K562 (cell line): ENCODE measurements around the gene ALDH1A2. TPM values are rescaled to one million over a fixed set of nuclear protein-coding genes. Genes with fewer than 3 reads are reported as not detected.

Source experiments
- ATAC-seq: fragments of 200-7000 bp; cut with Tn5 transposase; 3 replicates; pipeline ENCODE4 v1.9.1; 2020; ENCODE audit warnings: moderate library complexity
- BruUV-seq: library from RNA; stranded (reverse); fragments of 400-500 nt; replicated peaks from 2 replicates; lab custom pipeline; 2021; lab: Mats Ljungman, UMichigan
- CTCF ChIA-PET: fragments of 300-600 bp; formaldehyde crosslinking; extraction: SDS; loops from one replicate; lab custom pipeline; 2021; ENCODE audit warnings: low intra/inter-chr PET ratio; lab: Yijun Ruan, JAX
- POLR2A ChIA-PET: fragments of 300-600, 350-650 bp; sonication (Branson Sonifier 250); formaldehyde crosslinking; extraction: SDS; loops from one replicate; lab custom pipeline; 2021; ENCODE audit warnings: antibody characterized with exemption, inconsistent platforms; lab: Yijun Ruan, JAX
- DNase-seq, 4 experiments: peaks; one replicate each; pipeline versions ENCODE4 v3.0.0 to v3.0.0-alpha.2; 2011 to 2018; ENCODE audit warnings: low spot score in 3 of 4, mixed read lengths in 3 of 4; ENCODE audit errors: extremely low read depth in 1 of 4
- FAIRE-seq: peaks from 2 replicates; lab custom pipeline; 2011; peaks lifted over from hg19 to GRCh38; lab: Jason Lieb, UNC
- H2AFZ ChIP-seq: 2 replicates; pipeline ENCODE4 v1.6.0; 2011; ENCODE audit warnings: low read depth, low read length, control low read depth, inconsistent platforms
- H3K27ac ChIP-seq: fragments of 200-600 bp; 3 replicates; pipeline ENCODE4 v1.8.0; 2011; ENCODE audit warnings: low read depth, mild to moderate bottlenecking, control low read depth, inconsistent platforms, low read length, moderate library complexity, mixed read lengths; ENCODE audit errors: extremely low read depth
- H3K27me3 ChIP-seq, 2 experiments: fragments of 300-600 bp in 1 of 2; 2 replicates in 1 of 2; 3 replicates in 1 of 2; pipeline versions ENCODE4 v1.6.0 to v1.8.0; 2011; ENCODE audit warnings: inconsistent platforms in 2 of 2, low read length in 2 of 2, mild to moderate bottlenecking in 1 of 2, mixed read lengths in 1 of 2, moderate library complexity in 1 of 2; ENCODE audit not compliant: control insufficient read depth in 2 of 2, insufficient read depth in 2 of 2
- H3K36me3 ChIP-seq: fragments of 300-600 bp; 3 replicates; pipeline ENCODE4 v1.8.0; 2011; ENCODE audit warnings: mild to moderate bottlenecking, low read length, inconsistent platforms; ENCODE audit not compliant: control insufficient read depth, insufficient read depth
- H3K4me1 ChIP-seq, 2 experiments: fragments of 200-600 bp in 1 of 2; replicated peaks in 1 of 2; 2 replicates in 1 of 2; 3 replicates in 1 of 2; pipeline versions ENCODE4 v1.5.1 to v1.8.0; 2011; ENCODE audit warnings: inconsistent platforms in 2 of 2, low read length in 2 of 2, mild to moderate bottlenecking in 1 of 2, mixed read lengths in 1 of 2, moderate library complexity in 1 of 2; ENCODE audit not compliant: control insufficient read depth in 2 of 2, insufficient read depth in 2 of 2
- H3K4me2 ChIP-seq: 2 replicates; pipeline ENCODE4 v1.6.1; 2011; ENCODE audit warnings: low read length, control low read depth, inconsistent platforms, mixed read lengths; ENCODE audit not compliant: insufficient read depth
- H3K4me3 ChIP-seq: fragments of 200-600 bp; sonication (generic), shearing (Covaris generic); 2 replicates; pipeline ENCODE4 v1.5.1; 2016; ENCODE audit warnings: control low read depth, inconsistent platforms
- H3K79me2 ChIP-seq: fragments of 200-600 bp; 3 replicates; pipeline ENCODE4 v1.8.0; 2011; ENCODE audit warnings: low read length, inconsistent platforms; ENCODE audit not compliant: control insufficient read depth, insufficient read depth
- H3K9ac ChIP-seq, 2 experiments: 2 replicates each; pipeline versions ENCODE4 v1.6.0 to v1.6.1; 2011; ENCODE audit warnings: low read depth in 2 of 2, low read length in 2 of 2, control low read depth in 1 of 2, inconsistent platforms in 1 of 2, mild to moderate bottlenecking in 1 of 2, mixed read lengths in 1 of 2; ENCODE audit not compliant: insufficient read depth in 1 of 2
- H3K9me1 ChIP-seq: one replicate; pipeline ENCODE4 v1.6.0; 2011; ENCODE audit warnings: inconsistent platforms, mild to moderate bottlenecking, low read length, moderate library complexity; ENCODE audit not compliant: control insufficient read depth, insufficient read depth
- H3K9me3 ChIP-seq: replicated peaks from 2 replicates; pipeline ENCODE4 v1.5.1; 2011; ENCODE audit warnings: low read depth, low read length, inconsistent platforms; ENCODE audit not compliant: control insufficient read depth, insufficient read depth
- H4K20me1 ChIP-seq: replicated peaks from 2 replicates; pipeline ENCODE4 v1.6.1; 2011; ENCODE audit warnings: low read length, inconsistent platforms, mixed read lengths; ENCODE audit not compliant: control insufficient read depth, insufficient read depth
- MED1 ChIP-seq: sonication (generic); formaldehyde crosslinking; IDR thresholded peaks from 2 replicates; pipeline ENCODE4 v1.8.1; 2023; ENCODE audit warnings: missing genetic modification reagents, borderline replicate concordance
- MEIS2 ChIP-seq: fragments of 450-650 bp; IDR thresholded peaks from 2 replicates; pipeline ENCODE4 v1.6.1; 2014; ENCODE audit warnings: mild to moderate bottlenecking; ENCODE audit not compliant: partially characterized antibody
- NBN ChIP-seq: fragments of 450-650 bp; IDR thresholded peaks from 2 replicates; pipeline ENCODE4 v1.6.1; 2016; ENCODE audit warnings: low read depth, mild to moderate bottlenecking
- ZNF165 ChIP-seq: fragments of 250-450 bp; sonication (Bioruptor Pico); IDR thresholded peaks from 2 replicates; pipeline ENCODE4 v1.4.0; 2020; ENCODE audit warnings: borderline replicate concordance
- ZNF354B ChIP-seq: fragments of 250-450 bp; sonication (Bioruptor Pico); IDR thresholded peaks from 2 replicates; pipeline ENCODE4 v1.4.0; 2020
- WGBS: fragments of 100-300 bp; shearing (Covaris generic); methylation state at CpG from one replicate; pipeline ENCODE4 v1.1.6; 2016; ENCODE audit warnings: low coverage, mixed read lengths; ENCODE audit not compliant: insufficient coverage; ENCODE audit errors: missing lambda C conversion rate; 5-methylcytosine and 5-hydroxymethylcytosine counted together
- in situ Hi-C: fragments of 300-500 bp; cut with MboI; formaldehyde crosslinking; loops from 4 replicates; pipeline ENCODE4 v1.15.0; 2018; ENCODE audit warnings: inconsistent platforms, mixed read lengths
- intact Hi-C: fragments of 100-400 bp; cut with micrococcal nuclease; formaldehyde crosslinking; loops from 2 replicates; pipeline ENCODE4 v1.14.2; 2022
- polyA plus RNA-seq, 8 experiments: library from polyadenylated mRNA; depleted of rRNA in 4 of 8; stranded (reverse) in 5 of 8; unstranded in 3 of 8; fragments of >200 nt; fragmentation: Nextera tagmentation in 2 of 8; fragmentation: Illumina TruSeq in 1 of 8; extraction: Ambion mirVana in 2 of 8; extraction: Trizol in 1 of 8; gene quantifications; 2 replicates each; pipeline versions ENCODE4 v1.2.1 to v1.2.3, GENCODE V29; 2011 to 2014; ENCODE audit warnings: inconsistent platforms in 1 of 8, missing spikeins in 1 of 8
- total RNA-seq, 7 experiments: library from RNA; depleted of rRNA in 6 of 7; stranded (reverse); fragments of >200 nt in 6 of 7; fragmentation: Illumina TruSeq in 2 of 7; extraction: Trizol in 2 of 7; gene quantifications; 2 replicates each; pipeline versions ENCODE4 v1.2.1 to v1.2.3, GENCODE V29; 2011 to 2021; ENCODE audit warnings: low replicate concordance in 1 of 7

The ALDH1A2 gene
- total and polyA plus RNA-seq, 9 of the 15 experiments (the other 6 are each of a cell fraction or from before 2014, with no cell fraction given) = 115 to 393 (median 333) TPM

- ATAC-seq (no peak), FAIRE-seq (no peak)
- H3K9me1 ChIP-seq = no peaks in the 10 kb centered on the region
- H3K4me1 ChIP-seq = peaks cover 0 to 50% of the 10 kb centered on the region in 2 experiments; a peak in 4 of 5 replicates
- peaks cover 31% of the 10 kb centered on the region; the same call in 2 of the 3 replicates for H3K36me3 ChIP-seq
- H4K20me1 ChIP-seq = 0 out of 2 replicates have a peak, but pooled peaks cover 4% of the 10 kb centered on the region
- peak overlapping the region; percentile 39; the same call in 1 of the 3 replicates for H3K27ac ChIP-seq
- H2AFZ ChIP-seq = no peak overlapping the region
- 11% methylated on average over 6 of the region's 6 CpGs for WGBS
- in situ Hi-C loops = no loop called here
- H3K4me3 ChIP-seq = no peak overlapping the region
- no peaks in the 10 kb centered on the region for H3K9me3 ChIP-seq
- H3K4me2 ChIP-seq = no peak overlapping the region
- CTCF ChIA-PET = no interaction called here
- peak; percentile 9 for TF ChIP-seq MEIS2
- TF ChIP-seq NBN = no peak
- no peak for TF ChIP-seq ZNF165
- TF ChIP-seq, all 486 proteins: peak for 1
- H3K27me3 ChIP-seq = no peaks in the 10 kb centered on the region
- no peak overlapping the region for H3K9ac ChIP-seq
- BruUV-seq = no TSS peak
- peaks cover 100% of the 10 kb centered on the region for H3K79me2 ChIP-seq
- POLR2A ChIA-PET = no interaction called here
- DNase-seq = no peak
- intact Hi-C loops = no loop called here
Measured at GRCh38 chr15:58040150-58040549, 25.4 kb downstream of the ALDH1A2 start.

GRCh38 chr15:58039079-58040035, 26.2 kb downstream of the ALDH1A2 start:
- H3K9me1 ChIP-seq = no peaks in the 10 kb centered on the region
- no peaks in the 10 kb centered on the region for H3K27me3 ChIP-seq
- peak; percentile 6; the same call in 2 of the 3 replicates for ATAC-seq
- H2AFZ ChIP-seq = no peak overlapping the region
- H3K79me2 ChIP-seq = peaks cover 100% of the 10 kb centered on the region
- in situ Hi-C loops = no loop called here
- H3K4me1 ChIP-seq = peaks cover 0 to 50% of the 10 kb centered on the region in 2 experiments; a peak in 4 of 5 replicates
- no peak overlapping the region for H3K4me2 ChIP-seq
- H3K9me3 ChIP-seq = no peaks in the 10 kb centered on the region
- H3K27ac ChIP-seq = peak overlapping the region; percentile 41; the same call in 1 of the 3 replicates
- FAIRE-seq = no peak
- H4K20me1 ChIP-seq = 0 out of 2 replicates have a peak, but pooled peaks cover 4% of the 10 kb centered on the region
- H3K36me3 ChIP-seq = peaks cover 30% of the 10 kb centered on the region; the same call in 2 of the 3 replicates
- ChIA-PET CTCF (no interaction called here), POLR2A (interaction anchor here (0.6 to 1.3 kb wide), 3 partner anchors 18 to 33 kb away, joined by 3 to 4 read pairs (median 3); no protein-coding TSS in a partner anchor)
- intact Hi-C loops = no loop called here
- H3K9ac ChIP-seq = no peak overlapping the region
- DNase-seq = no peak
- no TSS peak for BruUV-seq
- no peak overlapping the region for H3K4me3 ChIP-seq
- WGBS = 39% methylated on average over 6 of the region's 6 CpGs
- TF ChIP-seq ZNF354B (no peak), MED1 (CRISPR knock-in tag) (no peak)
